Hematopoietic multipotent progenitor cell treated with erythropoietin and hydrocortisone succinate and interleukin-3 and kit ligand, for 17 days (in vitro differentiated cells): ENCODE results near the gene NUPR1.
A peak's percentile ranks its signal among the peaks of the same experiment; 100 is the strongest.
"Not testable (repeated sequence)": the region's sequence is repeated elsewhere in the genome, so short reads cannot be mapped to it uniquely, and the experiment has no call there.

Source experiments
- DNase-seq: peaks from one replicate; pipeline ENCODE4 v3.0.0-alpha.2; 2015; ENCODE audit warnings: low spot score

NUPR1 gene

GRCh38 chr16:28554634-28555423 lies 16.1 kb upstream of the NUPR1 start:
- no peak for DNase-seq

GRCh38 chr16:28553776-28554633 lies 15.2 kb upstream of the NUPR1 start, which contains the start of gene SGF29:
Gene SGF29 (plus strand): TSS chr16:28553920. CDS start chr16:28581070, 27,150 bp downstream.
- peak; percentile 94 for DNase-seq

- no peak for DNase-seq
These were observed 10.6 kb upstream of the NUPR1 start for GRCh38 chr16:28549301-28549899.

GRCh38 chr16:28548306-28548802 lies 9.6 kb upstream of the NUPR1 start:
- no peak for DNase-seq

- DNase-seq, result no peak
These were observed 7.9 kb upstream of the NUPR1 start for GRCh38 chr16:28546626-28547025.

- not testable (repeated sequence) for DNase-seq
These were observed 7.2 kb upstream of the NUPR1 start for GRCh38 chr16:28545964-28546363.

- DNase-seq, result no peak
These were observed 6.2 kb upstream of the NUPR1 start for GRCh38 chr16:28544998-28545397.

GRCh38 chr16:28543072-28543471 lies 4.3 kb upstream of the NUPR1 start:
- DNase-seq, result no peak

- no peak for DNase-seq
These were observed 3.9 kb upstream of the NUPR1 start for GRCh38 chr16:28542646-28543045.

- DNase-seq, result no peak
These were observed 1.6 kb upstream of the NUPR1 start for GRCh38 chr16:28540346-28540745.

- no peak for DNase-seq
These were observed 626 bp downstream of the NUPR1 start for GRCh38 chr16:28537964-28538732.

GRCh38 chr16:28537076-28537475 lies 1.7 kb downstream of the NUPR1 start:
- no peak for DNase-seq

- DNase-seq, result no peak
These were observed 4.0 kb downstream of the NUPR1 start for GRCh38 chr16:28534542-28535373.

- no peak for DNase-seq
These were observed 5.7 kb downstream of the NUPR1 start for GRCh38 chr16:28532940-28533647.

- no peak for DNase-seq
These were observed 6.7 kb downstream of the NUPR1 start for GRCh38 chr16:28531777-28532744.

- DNase-seq, result no peak
These were observed 9.7 kb downstream of the NUPR1 start for GRCh38 chr16:28529124-28529523.

- DNase-seq, result no peak
These were observed 10.3 kb downstream of the NUPR1 start for GRCh38 chr16:28528463-28528867.

- no peak for DNase-seq
These were observed 10.8 kb downstream of the NUPR1 start for GRCh38 chr16:28527985-28528384.
